NCI-H1930 (cell line): ENCODE measurements around the gene SCRN1.
"Not testable (repeated sequence)": the region's sequence is repeated elsewhere in the genome, so short reads cannot be mapped to it uniquely, and the experiment has no call there.

ENCODE experiments used
- DNase-seq, 2 experiments: peaks; one replicate each; lab custom pipeline; 2025; lab: John Stamatoyannopoulos, UW

The SCRN1 gene

GRCh38 chr7:29968683-29969395 lies 20.8 kb downstream of the SCRN1 start:
- no peak for DNase-seq

- no peak for DNase-seq
These were observed 24.6 kb downstream of the SCRN1 start for GRCh38 chr7:29965030-29965429.

DNA sequence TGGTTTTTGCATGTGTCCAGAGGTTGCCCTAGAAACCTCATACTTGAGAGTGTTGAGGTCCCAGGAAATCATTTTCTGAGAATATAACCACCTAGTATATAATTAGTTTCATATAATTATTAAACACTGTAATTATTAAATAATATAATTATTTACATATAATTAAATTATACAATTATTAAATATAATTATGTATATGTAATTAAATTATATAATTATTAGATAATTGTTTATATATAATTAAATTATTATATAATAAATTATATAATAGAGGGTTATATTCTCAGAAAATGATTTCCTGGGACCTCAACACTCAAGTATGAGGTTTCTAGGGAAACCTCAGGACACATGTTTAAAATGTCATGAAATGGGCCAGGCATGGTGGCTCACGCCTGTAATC lies 27.6 kb downstream of the SCRN1 start:
- no peak for DNase-seq

DNA sequence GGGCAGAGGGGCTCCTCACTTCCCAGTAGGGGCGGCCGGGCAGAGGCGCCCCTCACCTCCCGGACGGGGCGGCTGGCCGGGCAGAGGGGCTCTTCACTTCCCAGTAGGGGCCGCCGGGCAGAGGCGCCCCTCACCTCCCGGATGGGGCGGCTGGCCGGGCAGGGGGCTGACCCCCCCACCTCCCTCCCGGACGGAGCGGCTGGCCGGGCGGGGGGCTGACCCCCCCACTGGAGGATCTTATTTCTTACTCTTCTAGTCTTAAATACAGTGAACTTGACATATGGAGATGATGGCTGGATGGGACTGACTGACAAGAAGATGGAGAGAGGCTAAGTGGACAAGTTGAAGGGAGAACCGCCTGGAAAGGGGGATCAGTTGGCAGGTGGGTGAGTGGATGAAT lies 28.0 kb downstream of the SCRN1 start:
- not testable (repeated sequence) for DNase-seq

GRCh38 chr7:29958667-29959358 lies 30.8 kb downstream of the SCRN1 start:
- DNase-seq = no peak

DNA sequence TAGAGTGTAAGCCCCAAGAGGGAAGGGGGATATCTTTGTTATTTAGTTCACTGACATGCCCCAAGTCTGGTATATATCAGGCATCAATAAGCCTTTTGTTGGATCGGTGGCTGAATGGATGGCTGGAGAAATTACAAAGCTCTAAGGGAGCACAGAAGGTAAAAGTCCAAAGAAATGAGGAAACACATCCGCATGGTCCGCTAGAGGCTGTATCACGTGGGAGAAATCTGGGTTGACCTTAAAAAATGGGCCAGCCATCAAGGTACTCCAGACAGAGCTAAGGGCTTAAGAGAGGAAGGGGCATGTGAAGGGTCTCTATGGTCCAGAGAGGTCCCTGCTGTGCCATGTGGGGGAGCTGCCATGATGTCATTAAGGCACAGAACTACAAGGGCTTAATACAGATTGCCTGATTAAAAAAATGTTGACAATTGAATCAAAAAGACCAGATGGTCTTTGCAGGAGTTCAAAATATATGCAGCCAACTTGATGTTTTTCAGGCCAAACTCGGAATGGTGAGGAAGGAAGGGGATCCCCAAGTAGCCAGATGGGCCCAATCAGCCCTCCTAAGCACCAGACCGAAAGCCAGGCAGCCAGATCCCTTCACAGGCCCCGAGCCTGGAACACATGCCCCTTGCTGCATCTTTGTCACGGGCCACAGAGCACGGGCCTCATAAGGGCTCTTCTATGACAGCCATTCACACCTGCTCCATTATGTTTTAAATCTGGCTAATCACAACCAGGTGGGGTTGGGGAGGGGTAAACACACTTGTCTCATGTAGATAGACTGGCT lies 31.9 kb downstream of the SCRN1 start:
- DNase-seq = no peak

GRCh38 chr7:29956487-29956836 lies 33.1 kb downstream of the SCRN1 start:
- no peak for DNase-seq

DNA sequence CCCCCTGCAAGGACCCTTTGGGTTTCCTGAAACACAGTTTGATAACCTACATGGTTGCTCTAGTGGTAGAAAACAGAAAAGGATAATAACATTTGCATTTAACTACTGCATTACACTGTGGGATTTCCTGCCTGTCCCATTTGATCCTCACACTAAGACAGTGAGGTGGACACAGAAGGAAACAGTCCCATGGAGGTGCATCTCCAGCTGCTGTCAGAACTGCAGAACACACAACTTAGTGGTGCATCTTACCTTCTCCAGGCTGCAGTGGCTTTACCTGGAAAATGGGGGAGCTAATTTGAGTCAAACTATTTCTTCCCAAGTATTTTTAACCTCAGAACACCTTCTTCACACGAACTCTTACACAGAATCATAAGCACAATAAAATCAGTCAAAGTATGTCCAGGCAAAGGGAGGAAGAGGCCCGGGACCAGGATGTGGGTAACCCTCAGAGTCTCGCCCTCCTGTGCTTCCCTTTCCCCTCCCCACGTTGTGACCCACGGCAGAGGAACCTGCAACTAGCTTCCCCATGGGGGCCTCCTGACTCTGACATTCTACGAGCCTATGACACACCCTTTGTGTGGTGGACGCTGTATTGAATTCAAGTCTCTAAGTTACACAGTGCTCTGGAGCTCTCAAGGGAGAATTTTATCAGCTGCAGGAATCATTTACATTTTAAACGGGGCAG lies 33.7 kb downstream of the SCRN1 start:
- DNase-seq = no peak

DNA sequence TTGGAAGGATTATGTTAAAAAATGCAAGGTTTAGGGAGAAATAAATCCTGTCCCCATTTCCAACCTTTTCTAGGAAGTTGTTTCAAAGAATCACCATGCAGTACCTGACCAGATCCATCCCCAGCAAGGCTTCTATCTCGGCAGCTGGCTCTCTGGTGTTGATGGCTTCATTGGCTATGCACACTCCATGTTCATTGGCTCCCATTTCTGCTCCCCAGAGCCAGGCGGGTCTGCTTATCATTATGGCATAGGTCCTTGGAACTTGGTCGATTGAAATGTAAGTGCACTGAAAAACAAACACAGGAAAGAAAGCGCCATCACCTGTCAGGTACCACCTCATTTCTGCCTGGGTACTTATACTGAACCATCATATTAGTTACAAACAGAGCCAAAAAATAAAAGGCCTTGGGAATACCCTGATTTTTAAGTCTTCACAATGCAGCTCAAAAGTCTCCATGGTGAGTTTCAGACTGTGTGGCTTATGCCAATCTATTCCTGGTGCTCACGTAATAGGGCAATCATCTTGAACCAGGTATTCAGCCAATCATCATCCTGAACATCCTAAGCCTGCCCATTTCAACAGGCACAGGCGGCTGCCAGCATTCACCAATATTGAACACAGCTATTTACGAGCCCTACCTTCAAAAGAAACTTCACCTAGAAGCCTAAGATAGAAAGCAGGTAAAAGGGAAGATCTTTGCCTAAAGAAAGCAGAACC lies 34.4 kb downstream of the SCRN1 start:
- DNase-seq = no peak

- no peak for DNase-seq
These were observed 35.8 kb downstream of the SCRN1 start for GRCh38 chr7:29953726-29954347.

DNA sequence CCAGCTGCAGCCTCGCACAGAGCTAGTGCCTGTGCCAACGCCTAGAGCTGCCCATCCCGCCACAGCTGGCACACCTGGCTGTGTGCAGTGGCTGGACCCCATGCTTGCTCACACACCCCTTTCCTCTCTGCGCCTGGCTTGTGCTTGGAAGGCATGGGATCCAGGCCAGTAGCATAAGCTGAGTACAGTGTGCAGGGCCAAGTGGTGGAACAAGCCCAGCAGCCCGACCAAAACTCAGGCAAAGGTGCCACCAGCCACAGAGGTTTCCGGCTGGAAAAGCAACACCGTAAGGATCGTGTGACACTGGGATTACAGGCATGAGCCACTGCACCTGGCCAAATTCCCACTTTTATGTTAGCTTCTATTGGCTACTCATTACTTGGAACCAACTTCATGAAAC lies 38.4 kb downstream of the SCRN1 start:
- no peak for DNase-seq

- DNase-seq = no peak
These were observed 39.1 kb downstream of the SCRN1 start for GRCh38 chr7:29950480-29950879.

DNA sequence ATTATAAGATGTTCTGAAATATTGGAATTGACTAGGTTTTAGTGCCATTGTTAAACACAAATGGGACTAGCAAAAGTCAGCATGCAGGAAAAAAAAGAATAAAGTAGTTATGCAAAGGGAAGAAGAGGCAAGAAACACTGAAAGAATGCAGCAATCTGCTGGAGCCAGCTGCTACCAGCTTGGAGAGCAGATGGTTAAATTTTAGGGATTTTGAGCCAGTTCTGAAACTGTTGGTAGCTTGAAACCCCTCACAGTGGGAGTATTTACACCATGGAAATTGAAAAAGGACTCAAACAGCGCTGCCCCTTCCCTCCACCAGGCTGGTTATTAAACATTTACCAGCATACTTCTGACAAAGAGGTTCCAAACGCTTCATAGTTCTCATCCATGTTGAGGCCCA lies 41.0 kb downstream of the SCRN1 start:
- DNase-seq = no peak

DNA sequence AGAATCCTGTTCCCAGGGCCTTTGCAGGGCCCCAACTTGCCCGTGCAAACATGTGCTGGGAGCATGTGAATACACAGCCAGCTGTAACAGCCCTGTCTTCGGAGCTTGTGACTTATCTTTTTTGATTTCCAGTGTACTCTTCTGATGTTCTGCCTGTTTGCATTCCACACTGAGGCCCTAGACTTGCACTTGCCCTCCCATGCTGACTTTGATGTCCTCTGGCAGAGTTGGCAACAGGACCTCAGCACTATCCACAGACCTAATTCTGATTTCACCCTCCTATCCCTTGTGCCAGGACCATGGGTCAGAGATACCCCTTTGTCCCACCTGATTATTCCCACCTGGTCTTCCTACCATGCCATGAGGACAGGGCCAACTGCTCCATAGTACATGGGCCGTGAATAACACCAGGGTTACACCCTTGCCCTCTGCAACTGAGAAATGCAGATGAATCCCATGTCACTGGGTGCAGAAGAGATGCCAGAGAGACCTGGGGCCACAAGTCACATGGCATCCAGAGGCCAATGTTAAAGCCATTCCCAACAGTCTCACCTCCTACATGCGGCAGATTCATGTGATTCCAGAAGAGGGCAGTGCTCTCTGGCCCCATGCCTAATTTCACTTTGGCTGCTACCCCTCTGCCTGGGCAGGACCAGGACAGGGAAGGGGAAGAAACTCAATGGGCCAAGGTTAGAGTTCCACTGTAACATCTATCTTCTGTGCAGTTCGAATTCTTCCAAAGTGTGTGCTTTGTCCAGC lies 43.0 kb downstream of the SCRN1 start:
- no peak for DNase-seq

- DNase-seq = no peak
These were observed 44.3 kb downstream of the SCRN1 start for GRCh38 chr7:29945259-29945809.

DNA sequence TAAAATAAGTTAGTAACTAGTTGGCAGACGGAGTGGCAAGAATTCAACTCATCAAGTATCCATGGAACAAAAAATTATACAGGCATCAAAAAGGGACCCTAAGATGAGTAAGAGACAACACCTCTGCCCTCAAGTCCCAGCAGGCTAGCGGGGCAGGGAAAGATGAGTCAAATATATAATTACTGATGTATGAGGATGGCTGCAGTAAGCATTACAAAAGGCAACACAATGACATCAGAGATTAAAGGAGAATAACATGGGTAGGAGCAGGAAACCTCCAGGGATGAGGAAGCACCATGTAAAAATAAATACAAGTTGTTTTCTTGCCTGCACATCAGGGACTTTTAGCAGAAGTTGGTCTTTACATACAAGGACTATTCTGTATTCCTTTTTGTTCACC lies 49.4 kb downstream of the SCRN1 start:
- no peak for DNase-seq

DNA sequence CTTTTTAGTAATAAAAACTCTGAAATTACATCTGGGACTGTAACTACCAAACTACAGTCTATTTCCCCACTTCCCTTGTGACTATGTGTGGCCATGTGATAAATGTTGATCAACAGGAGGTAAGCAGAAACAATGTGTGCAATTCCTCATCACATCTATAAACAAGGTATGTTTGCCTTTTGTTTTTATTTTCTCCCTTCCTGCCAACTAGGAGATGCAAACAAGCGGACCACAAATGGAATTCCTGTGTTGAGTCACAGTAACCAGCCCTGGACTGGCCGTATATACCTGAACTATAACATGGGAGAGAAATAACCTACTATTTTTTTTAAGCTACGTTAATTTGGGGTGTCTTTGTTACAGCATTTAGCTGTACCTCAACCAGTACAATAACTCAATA lies 52.5 kb downstream of the SCRN1 start:
- no peak for DNase-seq

- DNase-seq = no peak
These were observed 54.5 kb downstream of the SCRN1 start for GRCh38 chr7:29935111-29935510.

DNA sequence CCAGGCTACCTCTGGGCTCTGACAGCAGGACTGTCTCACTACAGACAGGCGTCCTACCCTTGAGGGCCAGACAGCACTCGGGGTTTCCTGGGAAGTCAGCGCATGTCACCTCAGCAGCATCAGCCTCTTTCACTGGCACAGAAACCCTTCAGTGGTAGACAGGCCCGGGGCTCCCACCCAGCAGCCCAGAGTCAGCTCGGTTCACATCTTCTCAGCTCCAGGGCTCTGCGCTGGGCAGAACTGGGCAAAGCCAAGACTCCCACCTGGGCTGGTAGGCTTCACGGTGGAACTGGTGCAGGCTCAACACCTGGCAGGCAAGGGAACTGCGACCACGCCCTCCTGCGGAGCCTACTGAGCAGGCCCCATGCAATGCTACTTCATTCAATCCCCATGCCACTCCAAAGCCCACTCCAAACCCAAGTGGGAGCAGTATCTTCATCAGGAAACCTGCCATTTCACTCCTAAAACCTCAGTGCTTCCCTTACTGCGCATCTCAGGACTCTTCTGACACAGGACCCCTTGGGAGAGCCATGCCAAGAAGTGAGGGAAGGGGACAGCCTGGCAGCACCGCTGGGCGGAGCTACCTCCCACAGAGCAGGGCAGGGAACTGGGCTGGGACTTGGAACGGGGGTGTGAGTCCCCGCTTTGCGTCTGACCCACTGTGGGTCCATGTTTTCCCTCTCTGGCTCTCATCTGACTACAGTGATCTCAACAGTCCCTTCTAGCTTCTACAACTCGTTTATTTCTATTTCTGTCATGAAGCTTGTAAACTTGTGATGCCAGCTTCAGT lies 60.4 kb downstream of the SCRN1 start:
- no peak for DNase-seq

- no peak for DNase-seq
These were observed 62.9 kb downstream of the SCRN1 start for GRCh38 chr7:29926741-29927140.
